ENCODE data around the gene SP6.

Gene SP6

DNA sequence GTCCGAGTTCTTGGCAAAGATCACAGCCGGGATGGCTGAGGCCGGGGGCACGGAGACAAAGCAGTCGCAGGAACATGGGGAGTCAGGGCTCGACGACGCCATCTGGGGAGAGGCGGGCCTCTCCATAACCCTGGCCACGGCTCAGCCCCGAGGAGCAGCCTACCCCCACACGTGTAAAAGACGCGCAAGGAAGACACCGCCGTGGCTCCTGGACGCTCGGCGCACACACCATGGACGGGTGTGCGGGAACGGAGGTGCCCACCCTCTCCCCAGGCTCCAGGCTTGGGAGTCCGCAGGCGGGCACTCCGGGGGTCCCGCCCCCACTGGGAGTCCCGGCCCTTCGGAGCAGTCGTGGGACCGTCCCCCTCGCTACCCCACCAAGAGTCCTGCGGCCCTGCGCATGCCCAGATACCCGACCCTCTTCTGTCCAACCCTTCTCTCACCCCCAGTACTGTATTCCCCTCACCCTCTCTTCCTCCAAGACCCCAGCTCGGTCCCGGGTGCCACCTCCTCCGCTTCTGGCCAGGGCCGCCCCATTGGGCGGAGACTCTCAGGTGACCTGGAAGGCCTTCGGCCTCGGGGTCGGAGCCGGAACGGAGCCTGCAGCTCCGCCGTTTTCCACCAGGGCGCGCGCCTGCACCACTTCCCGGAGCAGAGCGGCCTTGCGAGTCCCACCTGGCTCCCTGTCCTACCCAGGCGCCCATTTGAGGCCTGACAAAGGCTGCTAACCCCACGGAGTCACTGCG is 10.0 kb downstream of the SP6 start, which contains the start of gene SCRN2:
Gene SCRN2, minus strand, starts transcription at position 532 of the 746 bp plus-strand sequence. Its CDS starts 430 bp downstream, at position 102.
- Histone ChIP-seq H3K9ac (ENCODE audit: low read depth, low read length) (peak within 1 kb of the TSS; percentile 64), H3K27ac (ENCODE audit: low read depth, low read length) (no peak within 1 kb of the TSS), H3K36me3 (ENCODE audit: control insufficient read depth, insufficient read depth, low read length) (peaks cover 15% of the 10 kb centered on the region; the same call in 1 of the 2 replicates)

DNA sequence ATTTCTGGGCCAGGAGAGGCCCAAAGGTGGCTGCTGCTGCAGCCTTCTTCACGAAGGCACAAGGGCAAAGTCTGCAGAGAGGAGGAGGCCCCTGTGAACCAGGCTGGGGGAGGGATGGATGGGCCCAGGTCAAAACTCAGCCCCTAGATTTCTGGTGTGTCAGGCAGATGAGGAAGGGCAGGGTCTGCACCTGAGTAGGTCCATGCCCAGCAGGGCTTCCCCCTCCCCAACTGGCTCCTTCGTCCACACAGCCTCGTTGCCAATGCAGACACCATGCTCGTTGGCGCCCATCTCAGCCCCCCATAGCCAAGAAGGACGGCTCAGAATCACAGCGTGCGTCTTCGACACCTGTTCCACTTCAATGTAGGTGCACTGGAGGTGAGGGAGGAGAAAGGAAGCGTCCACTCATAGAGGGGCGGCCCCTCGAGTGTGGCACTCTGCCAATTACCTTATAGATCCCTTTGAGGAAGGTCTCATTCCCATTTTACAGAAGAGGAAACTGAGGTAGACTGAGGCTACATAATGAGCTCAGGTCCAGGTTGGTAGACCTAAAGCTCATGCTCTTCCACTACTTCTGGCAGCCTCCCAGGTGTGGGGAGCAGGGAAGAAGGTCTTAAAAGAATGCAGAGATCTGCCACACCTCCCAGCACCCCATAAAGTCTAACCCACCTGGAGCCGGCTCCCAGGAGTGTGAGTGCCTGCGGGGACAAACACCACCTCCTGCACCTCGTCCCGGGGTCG is 10.8 kb downstream of the SP6 start:
- no peak overlapping the region for H3K27ac ChIP-seq (ENCODE audit: low read depth, low read length)
- peak overlapping the region; percentile 64 for H3K9ac ChIP-seq (ENCODE audit: low read depth, low read length)
- H3K4me3 ChIP-seq (ENCODE audit: low read depth, low read length) = peak overlapping the region; percentile 93
- H3K27me3 ChIP-seq (ENCODE audit: control insufficient read depth, insufficient read depth, low read length) = peaks cover 11% of the 10 kb centered on the region
- peaks cover 21% of the 10 kb centered on the region; the same call in 1 of the 2 replicates for H3K36me3 ChIP-seq (ENCODE audit: control insufficient read depth, insufficient read depth, low read length)
- H3K4me1 ChIP-seq (ENCODE audit: control insufficient read depth, insufficient read depth, low read length) = peaks cover 19% of the 10 kb centered on the region
- no peaks in the 10 kb centered on the region for H3K9me3 ChIP-seq (ENCODE audit: control insufficient read depth, insufficient read depth, low read length)

More for the DNA sequence above, 10.0 kb downstream of the SP6 start, which contains the start of gene SCRN2:
- peaks cover 19% of the 10 kb centered on the region for H3K27me3 ChIP-seq (ENCODE audit: control insufficient read depth, insufficient read depth, low read length)
- H3K4me1 ChIP-seq (ENCODE audit: control insufficient read depth, insufficient read depth, low read length) = peaks cover 19% of the 10 kb centered on the region
- H3K9me3 ChIP-seq (ENCODE audit: control insufficient read depth, insufficient read depth, low read length) = no peaks in the 10 kb centered on the region
- H3K4me3 ChIP-seq (ENCODE audit: low read depth, low read length) = peak within 1 kb of the TSS; percentile 93

DNA sequence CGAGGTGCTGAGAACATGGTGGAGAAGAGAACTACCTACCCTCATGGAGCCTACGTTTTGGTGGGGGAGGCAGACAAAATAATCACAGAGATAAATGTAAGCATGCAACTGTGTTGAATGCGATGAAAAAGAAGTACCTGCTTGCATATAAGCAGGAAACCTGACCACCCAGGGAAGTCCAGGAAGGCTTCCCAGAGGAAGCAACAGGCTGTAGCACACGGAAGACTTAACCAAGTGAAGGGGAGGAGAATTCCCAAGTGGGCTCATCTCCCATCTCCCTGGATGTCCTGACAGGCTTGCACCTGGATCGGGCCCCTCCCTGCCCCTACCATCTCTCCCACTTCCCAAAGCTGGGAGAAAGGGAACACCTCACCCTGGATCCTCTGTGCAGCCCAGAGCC is 11.9 kb downstream of the SP6 start:
- Histone ChIP-seq H3K4me3 (ENCODE audit: low read depth, low read length) (no peak overlapping the region), H3K9me3 (ENCODE audit: control insufficient read depth, insufficient read depth, low read length) (no peaks in the 10 kb centered on the region), H3K9ac (ENCODE audit: low read depth, low read length) (no peak overlapping the region), H3K4me1 (ENCODE audit: control insufficient read depth, insufficient read depth, low read length) (peaks cover 19% of the 10 kb centered on the region), H3K27me3 (ENCODE audit: control insufficient read depth, insufficient read depth, low read length) (peaks cover under 1% of the 10 kb centered on the region; the same call in 1 of the 2 replicates), H3K27ac (ENCODE audit: low read depth, low read length) (no peak overlapping the region), H3K36me3 (ENCODE audit: control insufficient read depth, insufficient read depth, low read length) (peaks cover 21% of the 10 kb centered on the region; the same call in 1 of the 2 replicates)

DNA sequence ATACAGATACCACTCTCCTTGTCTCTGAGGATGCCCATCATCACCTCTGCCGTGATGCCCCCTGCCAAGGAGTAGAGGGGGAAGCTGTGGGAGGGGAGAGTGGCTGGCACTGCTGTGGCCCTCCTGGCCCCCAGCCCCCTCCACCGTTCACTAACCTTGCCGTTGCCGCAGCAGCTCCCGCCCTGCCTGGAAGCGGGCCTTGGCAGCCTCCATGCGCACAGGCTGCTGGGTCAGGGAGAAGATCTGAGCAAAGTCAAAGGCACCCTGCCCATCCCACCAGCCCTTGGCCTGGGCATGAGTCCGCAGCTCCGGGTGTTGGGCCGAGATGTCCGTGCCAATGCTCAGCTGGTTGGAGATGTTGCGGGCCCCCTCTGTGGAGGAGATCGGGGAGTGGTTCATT is 12.3 kb downstream of the SP6 start:
- Histone ChIP-seq H3K4me1 (ENCODE audit: control insufficient read depth, insufficient read depth, low read length) (peaks cover 17% of the 10 kb centered on the region), H3K9me3 (ENCODE audit: control insufficient read depth, insufficient read depth, low read length) (no peaks in the 10 kb centered on the region), H3K27ac (ENCODE audit: low read depth, low read length) (no peak overlapping the region), H3K36me3 (ENCODE audit: control insufficient read depth, insufficient read depth, low read length) (peaks cover 21% of the 10 kb centered on the region; the same call in 1 of the 2 replicates), H3K4me3 (ENCODE audit: low read depth, low read length) (no peak overlapping the region), H3K9ac (ENCODE audit: low read depth, low read length) (no peak overlapping the region), H3K27me3 (ENCODE audit: control insufficient read depth, insufficient read depth, low read length) (no peaks in the 10 kb centered on the region)

DNA sequence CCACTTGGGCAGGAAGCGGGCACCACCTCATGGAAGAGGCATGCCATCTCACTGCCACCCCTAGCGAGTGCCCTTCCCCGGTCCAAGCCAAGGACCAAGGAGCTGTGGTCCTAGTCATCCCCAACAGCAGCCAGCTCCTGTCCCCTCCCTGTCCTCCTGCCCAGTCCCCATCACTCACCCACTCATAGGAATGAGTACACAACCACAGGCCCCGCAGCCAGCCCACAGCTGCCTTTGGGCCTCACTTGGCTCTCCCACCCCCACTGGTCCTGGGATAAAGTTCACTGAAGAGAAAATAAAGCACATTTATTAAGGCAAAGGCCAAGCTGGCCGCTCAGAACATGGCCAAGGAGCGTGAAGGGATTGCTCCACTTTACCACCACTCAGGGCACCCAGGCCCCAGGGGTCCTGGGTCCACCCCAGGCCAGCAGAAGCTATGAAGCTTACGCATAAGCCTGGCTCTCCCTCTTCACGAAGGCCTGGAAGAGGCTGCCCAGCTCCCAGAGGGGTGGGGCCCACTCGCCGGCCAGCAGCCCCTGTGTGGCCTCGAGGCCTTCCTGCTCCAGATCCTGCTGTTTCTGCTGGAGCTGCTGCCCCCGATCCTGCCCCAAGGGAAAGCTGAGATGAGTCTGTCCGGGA is 13.4 kb downstream of the SP6 start:
- H3K9me3 ChIP-seq (ENCODE audit: control insufficient read depth, insufficient read depth, low read length) = no peaks in the 10 kb centered on the region
- H3K9ac ChIP-seq (ENCODE audit: low read depth, low read length) = no peak overlapping the region
- H3K4me1 ChIP-seq (ENCODE audit: control insufficient read depth, insufficient read depth, low read length) = peaks cover 10% of the 10 kb centered on the region; the same call in 1 of the 2 replicates
- H3K27ac ChIP-seq (ENCODE audit: low read depth, low read length) = no peak overlapping the region
- no peak overlapping the region for H3K4me3 ChIP-seq (ENCODE audit: low read depth, low read length)
- no peaks in the 10 kb centered on the region for H3K27me3 ChIP-seq (ENCODE audit: control insufficient read depth, insufficient read depth, low read length)
- H3K36me3 ChIP-seq (ENCODE audit: control insufficient read depth, insufficient read depth, low read length) = peaks cover 21% of the 10 kb centered on the region; the same call in 1 of the 2 replicates

DNA sequence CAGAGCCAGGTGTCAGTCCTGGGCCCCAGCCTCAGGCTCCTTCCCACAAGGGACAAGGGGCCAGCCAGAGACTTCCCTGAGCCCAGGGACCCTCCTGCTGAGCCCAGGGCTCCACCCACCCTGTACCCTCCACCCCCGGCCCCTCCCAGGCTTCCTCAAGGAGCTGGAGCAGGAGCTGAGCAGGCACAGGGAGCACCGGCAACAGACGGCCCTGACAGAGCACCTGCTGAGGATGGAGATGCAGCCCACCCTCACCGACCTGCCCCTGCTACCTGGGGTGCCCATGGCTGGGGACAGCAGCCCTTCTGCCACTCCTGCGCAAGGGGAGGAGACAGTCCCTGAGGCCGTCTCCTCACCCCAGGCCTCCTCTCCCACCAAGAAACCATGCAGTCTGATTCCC is 14.4 kb downstream of the SP6 start:
- Histone ChIP-seq H3K36me3 (ENCODE audit: control insufficient read depth, insufficient read depth, low read length) (peaks cover 21% of the 10 kb centered on the region; the same call in 1 of the 2 replicates), H3K4me1 (ENCODE audit: control insufficient read depth, insufficient read depth, low read length) (peaks cover 14% of the 10 kb centered on the region; the same call in 1 of the 2 replicates), H3K9ac (ENCODE audit: low read depth, low read length) (no peak overlapping the region), H3K27me3 (ENCODE audit: control insufficient read depth, insufficient read depth, low read length) (no peaks in the 10 kb centered on the region), H3K27ac (ENCODE audit: low read depth, low read length) (no peak overlapping the region), H3K4me3 (ENCODE audit: low read depth, low read length) (no peak overlapping the region), H3K9me3 (ENCODE audit: control insufficient read depth, insufficient read depth, low read length) (no peaks in the 10 kb centered on the region)

DNA sequence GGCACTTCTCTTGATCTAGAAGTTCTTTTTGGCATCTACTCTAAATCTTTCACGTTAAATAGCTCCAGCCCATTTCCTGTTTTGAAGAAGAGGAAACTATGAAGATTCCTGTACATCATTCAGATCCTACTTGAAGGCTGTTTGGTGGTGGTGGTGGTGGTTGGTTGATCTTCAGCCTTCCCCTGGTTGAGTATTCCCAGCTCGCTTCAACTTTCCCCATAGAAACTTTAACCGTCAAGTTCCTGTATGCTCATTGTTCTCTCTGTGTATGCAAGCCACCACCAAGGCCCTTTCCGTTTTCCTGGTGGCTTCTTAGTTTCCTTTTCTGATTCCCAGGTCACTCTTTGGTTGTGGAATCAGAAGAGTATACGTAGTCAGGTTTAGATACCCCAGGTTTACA is 16.2 kb downstream of the SP6 start:
- Histone ChIP-seq H3K27me3 (ENCODE audit: control insufficient read depth, insufficient read depth, low read length) (no peaks in the 10 kb centered on the region), H3K9ac (ENCODE audit: low read depth, low read length) (no peak overlapping the region), H3K4me1 (ENCODE audit: control insufficient read depth, insufficient read depth, low read length) (0 out of 2 replicates have a peak, but pooled peaks cover 5% of the 10 kb centered on the region), H3K36me3 (ENCODE audit: control insufficient read depth, insufficient read depth, low read length) (peaks cover 21% of the 10 kb centered on the region; the same call in 1 of the 2 replicates), H3K27ac (ENCODE audit: low read depth, low read length) (no peak overlapping the region), H3K4me3 (ENCODE audit: low read depth, low read length) (no peak overlapping the region), H3K9me3 (ENCODE audit: control insufficient read depth, insufficient read depth, low read length) (no peaks in the 10 kb centered on the region)

DNA sequence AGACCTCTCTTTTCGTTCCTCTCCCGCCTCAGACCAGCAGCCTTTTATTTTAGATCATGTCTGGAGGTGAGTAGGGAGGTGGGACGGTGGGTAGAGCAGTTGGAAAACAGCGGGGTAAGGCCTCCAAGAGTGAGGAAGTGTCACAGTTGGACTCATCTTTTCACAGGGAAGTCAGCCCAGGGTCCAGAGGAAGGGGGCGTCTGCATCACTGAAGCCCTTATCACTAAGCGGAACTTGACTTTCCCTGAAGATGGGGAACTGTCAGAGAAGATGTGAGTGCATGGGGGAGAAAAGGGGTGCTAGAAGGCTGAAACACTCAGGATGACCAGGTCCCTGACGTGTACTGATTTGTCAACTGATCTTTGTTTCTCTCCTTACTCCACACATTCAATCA is 19.0 kb downstream of the SP6 start:
- H3K9ac ChIP-seq (ENCODE audit: low read depth, low read length) = no peak overlapping the region
- peak overlapping the region; percentile 96 for H3K4me3 ChIP-seq (ENCODE audit: low read depth, low read length)
- H3K36me3 ChIP-seq (ENCODE audit: control insufficient read depth, insufficient read depth, low read length) = peaks cover 22% of the 10 kb centered on the region

DNA sequence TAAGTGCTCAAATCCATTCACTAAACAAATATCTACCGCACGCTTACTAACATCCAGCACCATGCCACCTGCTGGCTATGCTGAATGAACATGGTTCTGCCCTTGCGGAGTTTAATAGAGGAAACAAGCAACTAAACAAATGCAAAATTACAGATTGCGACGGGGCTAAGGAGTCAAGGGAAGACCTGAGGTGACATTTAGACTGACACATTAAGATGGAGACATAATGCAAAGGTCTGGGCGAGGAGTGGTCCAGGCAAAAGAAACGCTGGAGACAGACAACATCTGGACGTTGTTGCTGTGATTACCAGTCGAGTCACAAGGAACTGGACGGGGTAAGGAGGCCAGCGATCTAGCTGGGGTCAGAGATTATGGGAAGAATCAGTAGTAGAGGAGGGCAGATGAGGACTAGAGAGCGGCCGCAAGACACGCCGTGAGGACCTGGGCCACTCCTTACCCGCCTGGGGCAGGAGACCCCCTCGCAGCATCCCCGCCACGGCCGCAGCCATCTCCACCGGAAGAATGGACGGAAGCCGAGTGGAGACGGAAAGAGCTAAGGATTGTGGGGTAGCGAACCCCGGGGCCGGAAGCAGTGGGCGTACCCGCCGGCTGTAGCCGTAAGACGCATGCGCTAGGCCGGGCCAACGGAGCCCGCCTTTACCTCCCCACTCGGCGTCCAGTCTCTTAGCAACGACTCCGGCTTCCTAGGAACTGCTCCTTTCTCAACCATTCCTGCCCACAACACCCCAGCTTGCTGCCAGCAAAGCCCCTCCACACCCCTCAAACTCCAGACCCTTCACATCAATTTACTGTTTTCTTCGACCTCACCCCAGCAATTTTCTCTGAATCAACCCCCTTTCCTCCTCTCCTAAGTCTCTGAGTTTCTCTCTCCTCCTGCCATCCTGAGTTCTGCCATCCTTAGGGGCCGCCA is 19.7 kb downstream of the SP6 start, which contains the start of the genes LRRC46 and MRPL10:
Gene LRRC46, plus strand, starts transcription at position 668 of the 931 bp plus-strand sequence. CDS start 320 bp downstream, outside the sequence.
Gene MRPL10, minus strand, starts transcription at position 539 of the 931 bp plus-strand sequence. Its CDS starts 30 bp downstream, at position 509.
- Histone ChIP-seq H3K27ac (ENCODE audit: low read depth, low read length) (peak within 1 kb of the TSS; percentile 84), H3K36me3 (ENCODE audit: control insufficient read depth, insufficient read depth, low read length) (peaks cover 29% of the 10 kb centered on the region), H3K4me3 (ENCODE audit: low read depth, low read length) (peak within 1 kb of the TSS; percentile 96), H3K9me3 (ENCODE audit: control insufficient read depth, insufficient read depth, low read length) (no peaks in the 10 kb centered on the region), H3K27me3 (ENCODE audit: control insufficient read depth, insufficient read depth, low read length) (no peaks in the 10 kb centered on the region), H3K4me1 (ENCODE audit: control insufficient read depth, insufficient read depth, low read length) (0 out of 2 replicates have a peak, but pooled peaks cover 5% of the 10 kb centered on the region), H3K9ac (ENCODE audit: low read depth, low read length) (peak within 1 kb of the TSS; percentile 67)

More for the DNA sequence above, 19.0 kb downstream of the SP6 start:
- Histone ChIP-seq H3K27me3 (ENCODE audit: control insufficient read depth, insufficient read depth, low read length) (no peaks in the 10 kb centered on the region), H3K9me3 (ENCODE audit: control insufficient read depth, insufficient read depth, low read length) (no peaks in the 10 kb centered on the region), H3K27ac (ENCODE audit: low read depth, low read length) (no peak overlapping the region), H3K4me1 (ENCODE audit: control insufficient read depth, insufficient read depth, low read length) (0 out of 2 replicates have a peak, but pooled peaks cover 5% of the 10 kb centered on the region)

All from HUES48 (cell line).